ACHN (cell line): ENCODE results near the gene TRA2A.
"Not testable (repeated sequence)": the region's sequence is repeated elsewhere in the genome, so short reads cannot be mapped to it uniquely, and the experiment has no call there.

Experiments used
- DNase-seq: peaks from one replicate; pipeline ENCODE4 v3.0.0-alpha.2; 2015
- in situ Hi-C: cut with HindIII; loops from 2 replicates; pipeline ENCODE4 v1.10.0; 2017; ENCODE audit warnings: low sequenced_read_pairs, low pct_ligation_motif_present, low pct_unique_long_range_greater_than_20kb

The TRA2A gene

DNA sequence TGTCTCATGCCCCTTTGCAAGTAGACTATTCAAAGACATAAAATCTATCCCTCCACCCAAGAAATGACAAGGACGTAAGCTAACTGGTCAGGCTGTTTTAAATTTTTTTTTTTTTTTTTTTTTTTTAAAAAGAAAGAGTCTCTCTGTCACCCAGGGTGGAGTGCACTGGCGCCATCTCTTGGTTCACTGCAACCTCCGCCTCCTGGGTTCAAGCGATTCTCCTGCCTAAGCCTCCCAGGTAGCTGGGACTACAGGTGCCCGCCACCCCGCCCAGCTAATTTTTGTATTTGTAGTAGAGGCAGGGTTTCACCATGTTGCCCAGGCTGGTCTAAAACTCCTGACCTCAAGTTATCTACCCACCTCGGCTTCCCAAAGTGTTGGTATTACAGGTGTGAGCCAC is 11.2 kb downstream of the TRA2A start:
- in situ Hi-C loops: no loop called here
- DNase-seq: peak; percentile 27

DNA sequence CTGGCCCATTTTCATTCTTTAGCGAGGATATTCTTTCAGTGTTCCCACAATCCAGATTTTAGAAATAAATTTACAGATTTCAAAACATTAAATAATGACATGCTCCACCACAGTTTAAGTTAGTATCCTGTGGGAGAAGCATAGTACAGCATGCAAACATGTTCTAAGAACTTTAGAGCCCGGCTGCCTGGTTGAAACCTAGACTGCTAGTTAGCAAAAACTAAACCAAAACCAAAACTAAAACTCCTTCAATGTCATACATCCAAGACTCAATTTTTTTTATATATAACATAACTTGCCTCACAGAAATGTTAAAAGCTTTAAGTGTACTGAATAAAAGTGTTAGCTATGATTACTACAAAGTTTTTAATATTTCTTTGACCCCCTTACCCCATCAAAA is 17.0 kb downstream of the TRA2A start:
- no peak for DNase-seq
- in situ Hi-C loops: no loop called here

DNA sequence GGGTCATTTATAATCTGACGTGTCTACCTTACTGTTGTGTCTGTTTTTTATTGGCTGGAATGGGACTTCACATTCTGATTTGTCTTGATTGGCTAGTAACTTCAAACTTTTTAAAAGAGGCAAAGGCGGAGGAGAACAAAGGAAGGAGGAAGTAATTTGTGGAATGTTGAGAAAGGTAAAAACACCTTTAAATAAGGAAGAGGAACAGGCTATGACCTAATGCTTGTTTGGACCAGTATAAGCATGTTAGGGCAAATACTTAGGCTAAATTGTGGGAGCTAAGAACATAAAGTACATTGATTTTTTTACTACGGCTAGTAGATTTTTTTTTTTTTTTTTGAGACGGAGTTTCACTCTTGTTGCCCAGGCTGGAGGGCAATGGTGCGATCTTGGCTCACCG is 18.0 kb downstream of the TRA2A start:
- DNase-seq, in situ Hi-C loops: not testable (repeated sequence)

DNA sequence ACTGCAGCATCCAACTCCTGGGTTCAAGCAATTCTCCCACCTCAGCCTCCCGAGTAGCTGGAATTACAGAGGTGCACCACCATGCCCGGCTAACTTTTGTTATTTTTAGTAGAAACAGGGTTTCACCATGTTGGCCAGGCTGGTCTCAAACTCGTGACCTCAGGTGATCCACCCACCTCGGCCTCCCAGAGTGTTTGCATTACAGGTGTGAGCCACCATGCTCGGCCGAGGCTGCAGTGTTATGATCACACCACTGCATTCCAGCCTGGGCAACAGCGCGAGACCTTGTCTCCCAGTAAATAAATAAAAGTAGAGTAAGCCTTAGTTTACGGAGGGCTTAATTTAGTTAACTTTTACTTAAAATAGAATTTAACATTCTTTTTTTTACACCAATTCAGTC is 37.8 kb downstream of the TRA2A start:
- in situ Hi-C loops: no loop called here
- DNase-seq: no peak

DNA sequence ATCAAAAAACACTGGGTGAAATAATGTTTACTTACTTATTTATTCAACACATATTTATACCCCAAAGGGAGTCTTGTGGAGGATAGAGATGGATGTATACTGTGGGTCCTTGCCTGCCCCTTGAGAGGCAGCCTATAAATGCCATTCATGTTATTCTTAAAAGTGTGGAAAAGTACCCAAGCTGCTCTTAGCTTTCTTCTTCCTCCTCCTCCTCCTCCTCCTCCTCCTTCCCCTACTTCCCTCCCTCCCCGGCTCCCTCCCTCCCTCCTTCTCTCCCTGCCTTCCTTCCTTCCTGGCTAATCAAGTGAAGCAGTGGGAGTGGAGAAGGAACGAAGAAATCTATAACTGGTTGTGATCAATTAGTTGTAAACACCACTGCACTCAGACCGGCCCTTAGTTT is 40.3 kb downstream of the TRA2A start:
- no peak for DNase-seq
- in situ Hi-C loops: no loop called here

DNA sequence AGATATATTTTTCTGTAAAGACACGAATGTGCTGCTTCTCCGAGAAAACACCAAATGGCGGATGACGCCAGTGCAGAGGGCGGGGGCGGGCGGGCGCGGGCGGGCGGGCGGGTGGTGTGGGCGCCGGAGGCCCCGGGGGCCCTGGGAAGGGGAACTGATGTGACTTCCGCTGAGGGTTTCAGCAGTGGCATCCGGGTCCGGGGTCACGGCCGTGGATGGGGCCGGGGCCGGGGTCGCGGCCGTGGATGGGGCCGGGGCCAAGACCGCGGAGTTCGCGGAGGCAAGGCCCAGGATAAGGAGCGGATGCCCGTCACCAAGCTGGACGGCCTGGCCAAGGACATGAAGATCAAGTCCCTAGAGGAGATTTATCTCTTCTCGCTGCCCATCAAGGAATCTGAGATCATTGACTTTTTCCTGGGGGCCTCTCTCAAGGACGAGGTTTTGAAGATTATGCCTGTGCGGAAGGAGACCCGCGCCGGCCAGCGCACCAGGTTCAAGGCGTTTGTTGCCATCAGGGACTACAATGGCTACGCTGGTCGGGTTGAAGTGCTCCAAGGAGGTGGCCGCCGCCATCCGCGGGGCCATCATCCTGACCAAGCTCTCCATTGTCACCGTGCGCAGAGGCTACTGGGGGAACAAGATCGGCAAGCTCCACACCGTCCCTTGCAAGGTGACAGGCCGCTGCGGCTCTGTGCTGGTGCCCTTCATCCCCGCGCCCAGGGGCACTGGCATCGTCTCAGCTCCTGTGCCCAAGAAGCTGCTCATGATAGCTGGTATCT is 41.2 kb downstream of the TRA2A start:
- in situ Hi-C loops: no loop called here
- DNase-seq: no peak

DNA sequence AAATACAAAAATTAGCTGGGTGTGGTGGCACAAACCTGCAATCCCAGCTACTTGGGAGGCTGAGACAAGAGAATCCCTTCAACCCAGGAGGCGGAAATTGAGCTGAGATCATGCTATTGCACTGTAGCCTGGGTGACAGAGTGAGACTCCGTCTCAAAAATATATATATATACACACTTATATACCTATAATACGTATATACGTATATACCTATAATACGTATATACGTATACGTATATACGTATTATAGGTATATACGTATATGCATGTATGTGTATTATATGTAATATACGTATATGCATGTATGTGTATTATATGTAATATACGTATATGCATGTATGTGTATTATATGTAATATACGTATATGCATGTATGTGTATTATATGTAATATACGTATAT is 43.1 kb downstream of the TRA2A start:
- in situ Hi-C loops: not testable (repeated sequence)

DNA sequence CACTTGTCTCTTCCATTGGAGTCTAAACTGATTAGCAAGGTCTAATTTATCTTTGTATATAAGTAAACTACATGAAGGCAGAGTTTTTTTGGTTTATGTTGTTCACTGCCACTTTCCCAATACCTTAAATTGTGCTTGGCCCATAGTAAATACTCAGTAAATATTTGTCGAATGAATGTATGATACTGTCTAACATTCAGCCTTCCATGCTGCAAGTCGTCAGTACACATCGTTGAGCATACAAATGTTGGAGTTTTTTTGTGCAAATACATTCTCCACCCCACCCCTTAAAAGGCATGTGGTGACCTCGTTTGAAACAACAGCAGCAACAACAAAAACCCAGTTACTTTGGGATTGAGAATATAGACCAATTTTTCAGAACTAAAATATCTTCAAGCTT is 44.1 kb downstream of the TRA2A start:
- DNase-seq: no peak
- in situ Hi-C loops: no loop called here

More for the DNA sequence above, 43.1 kb downstream of the TRA2A start:
- not testable (repeated sequence) for DNase-seq

DNA sequence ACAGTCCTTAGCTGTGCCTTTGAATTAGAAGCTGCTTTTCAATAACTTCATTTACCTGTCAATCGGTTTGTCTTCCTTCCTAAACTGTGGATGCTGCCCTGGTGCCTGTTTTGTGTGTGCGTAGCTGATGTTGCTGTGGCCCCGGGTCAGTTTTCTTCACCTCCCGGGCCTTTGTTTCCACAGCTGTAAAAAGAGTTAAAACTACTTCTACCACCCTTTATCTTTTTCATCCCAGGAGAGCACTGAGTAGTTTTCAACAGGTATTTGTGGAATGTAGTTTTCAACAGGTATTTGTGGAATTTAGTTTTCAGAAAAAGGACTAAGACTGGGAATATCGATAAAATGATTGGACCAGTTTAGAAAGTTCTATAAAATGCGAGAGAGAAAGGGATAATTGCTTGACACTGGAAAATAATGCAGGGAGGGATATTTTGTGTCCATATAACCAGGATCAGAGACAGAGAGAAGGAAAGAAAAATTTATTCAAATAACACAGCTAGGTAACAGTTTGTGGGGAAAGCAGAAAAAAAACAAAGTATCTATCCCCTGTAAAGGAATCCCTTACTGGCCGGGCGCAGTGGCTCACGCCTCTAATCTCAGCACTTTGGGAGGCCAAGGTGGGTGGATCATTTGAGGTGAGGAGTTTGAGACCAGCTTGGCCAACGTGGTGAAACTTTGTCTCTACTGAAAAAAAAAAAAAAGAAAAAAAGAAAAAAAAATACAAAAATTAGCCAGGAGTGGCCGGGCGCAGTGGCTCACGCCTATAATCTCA is 45.6 kb downstream of the TRA2A start:
- in situ Hi-C loops: no loop called here
- DNase-seq: no peak

DNA sequence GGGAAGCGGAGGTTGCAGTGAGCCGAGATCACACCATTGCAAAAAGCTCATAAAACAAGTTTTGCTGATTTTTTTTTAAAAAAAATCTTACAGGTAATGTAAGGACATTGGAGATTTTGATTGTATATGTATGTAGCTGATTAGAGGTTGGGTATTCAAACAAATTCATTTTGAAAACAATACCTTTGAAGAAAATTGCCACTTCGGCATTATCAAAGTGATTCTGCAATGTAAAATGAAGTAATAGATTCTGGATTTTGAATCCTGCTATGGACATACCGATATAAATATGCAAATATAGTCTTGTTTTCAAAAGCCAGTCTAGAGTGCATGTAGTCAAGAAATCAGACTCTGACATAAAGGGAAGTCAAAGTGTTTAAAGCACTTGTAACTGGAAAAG is 49.1 kb downstream of the TRA2A start:
- no peak for DNase-seq
- in situ Hi-C loops: no loop called here

DNA sequence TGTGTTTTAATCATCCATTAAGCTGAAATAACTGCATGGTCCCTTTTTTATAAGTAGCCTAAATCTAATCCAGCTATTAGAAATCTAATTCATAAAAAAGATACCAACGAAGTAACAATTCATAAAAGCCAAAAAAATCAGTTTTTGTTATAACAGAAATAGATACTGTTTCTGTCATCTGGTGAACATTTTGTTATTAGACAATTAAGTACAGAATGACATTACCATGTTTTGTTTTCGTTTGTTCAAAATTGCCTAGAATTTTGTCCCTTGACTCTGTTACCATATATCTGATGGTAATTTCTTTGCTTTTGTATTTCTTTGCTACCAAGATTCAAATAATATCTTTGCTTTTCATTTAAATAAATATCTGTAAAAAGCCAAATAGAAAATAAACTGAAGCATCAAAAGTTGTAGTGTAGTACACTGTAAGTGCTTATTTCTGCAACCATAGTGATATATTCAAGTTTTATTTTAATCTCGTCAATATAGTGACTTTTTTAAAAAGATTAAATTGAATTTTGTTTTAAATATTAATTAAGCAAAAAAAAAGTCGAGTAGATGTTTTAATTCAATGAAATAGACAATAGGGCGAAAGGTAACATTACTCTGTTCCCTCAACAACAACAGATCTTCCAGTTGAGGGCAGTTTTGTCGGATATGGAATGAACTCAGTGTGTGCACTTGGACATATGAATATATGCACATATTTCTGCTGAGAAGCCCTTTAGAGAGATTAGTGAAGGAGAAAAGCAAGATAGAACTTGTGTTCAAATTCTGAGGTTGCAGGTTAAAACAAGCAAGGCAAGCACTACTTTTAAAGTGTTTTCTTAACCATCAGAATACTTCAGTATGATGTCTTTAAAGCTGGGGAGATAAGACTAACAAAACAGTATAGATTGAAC is 53.6 kb downstream of the TRA2A start:
- in situ Hi-C loops: no loop called here
- DNase-seq: no peak

DNA sequence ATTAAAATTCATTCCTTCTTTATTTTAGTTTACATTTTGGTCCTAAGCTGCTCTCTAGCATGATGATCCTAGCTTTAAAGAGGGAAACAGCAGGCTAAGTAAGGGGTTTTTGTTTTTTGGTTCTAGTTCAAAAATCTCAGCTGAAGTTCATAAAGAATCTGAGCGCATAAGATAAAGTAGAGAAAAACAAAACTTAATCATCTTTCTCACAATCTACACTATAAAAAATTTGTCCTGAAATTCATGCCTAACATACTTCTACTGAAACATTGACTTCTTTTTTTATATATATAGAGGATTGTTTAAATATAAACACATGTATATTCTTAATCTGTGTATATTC is 54.7 kb downstream of the TRA2A start:
- in situ Hi-C loops: no loop called here
- DNase-seq: no peak

DNA sequence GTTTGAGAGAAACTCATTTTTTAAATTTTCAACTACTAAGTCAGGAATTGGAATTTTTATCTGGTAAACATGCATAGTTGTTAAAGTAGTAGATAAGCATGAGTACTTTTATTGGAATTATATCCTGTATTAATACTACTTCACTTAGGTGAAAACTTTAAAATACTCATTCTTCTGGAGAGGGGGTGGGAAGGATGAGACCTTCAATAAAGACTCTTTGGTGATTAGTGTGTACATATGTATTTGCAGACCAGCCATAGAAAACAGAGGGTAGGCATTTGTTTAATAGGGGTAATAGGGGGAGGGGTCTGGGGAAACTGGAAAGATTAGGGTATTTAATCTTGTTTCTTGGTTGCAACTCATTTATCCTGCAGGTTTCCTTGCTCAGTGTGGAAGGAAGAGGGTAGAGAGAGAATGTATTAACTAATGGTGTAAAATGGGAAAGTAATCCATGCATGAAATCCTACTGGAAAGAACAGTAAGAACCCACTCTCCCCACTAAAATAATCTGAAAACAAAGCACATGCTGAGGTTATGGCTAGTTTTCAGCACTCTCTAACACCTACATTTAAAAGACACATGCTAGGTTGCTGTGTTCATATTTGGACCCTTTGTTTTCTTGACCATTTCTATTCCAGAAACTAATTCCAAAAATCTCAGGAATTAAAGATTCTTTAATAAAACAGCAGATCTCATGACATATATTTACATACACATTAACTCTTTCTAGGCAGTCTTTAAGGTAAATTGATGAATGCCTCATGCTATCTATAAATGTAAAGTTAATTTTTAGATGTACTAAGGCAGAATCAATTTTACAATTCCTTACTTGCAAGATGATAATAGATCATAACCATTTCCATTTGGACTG is 55.3 kb downstream of the TRA2A start:
- no peak for DNase-seq
- in situ Hi-C loops: no loop called here

DNA sequence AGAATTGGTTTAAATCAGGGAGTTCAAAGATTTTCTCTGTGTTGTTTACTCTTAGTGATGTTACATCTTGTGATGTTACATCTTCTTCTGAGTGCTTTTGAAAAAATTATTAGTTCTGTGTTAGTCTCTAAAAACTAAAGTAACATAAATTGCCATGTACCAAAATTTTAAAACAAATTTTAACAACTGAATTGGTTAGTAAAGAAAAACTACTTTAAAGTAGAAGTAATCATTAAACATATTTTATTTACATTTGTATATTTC is 56.3 kb downstream of the TRA2A start:
- in situ Hi-C loops: no loop called here
- DNase-seq: no peak

DNA sequence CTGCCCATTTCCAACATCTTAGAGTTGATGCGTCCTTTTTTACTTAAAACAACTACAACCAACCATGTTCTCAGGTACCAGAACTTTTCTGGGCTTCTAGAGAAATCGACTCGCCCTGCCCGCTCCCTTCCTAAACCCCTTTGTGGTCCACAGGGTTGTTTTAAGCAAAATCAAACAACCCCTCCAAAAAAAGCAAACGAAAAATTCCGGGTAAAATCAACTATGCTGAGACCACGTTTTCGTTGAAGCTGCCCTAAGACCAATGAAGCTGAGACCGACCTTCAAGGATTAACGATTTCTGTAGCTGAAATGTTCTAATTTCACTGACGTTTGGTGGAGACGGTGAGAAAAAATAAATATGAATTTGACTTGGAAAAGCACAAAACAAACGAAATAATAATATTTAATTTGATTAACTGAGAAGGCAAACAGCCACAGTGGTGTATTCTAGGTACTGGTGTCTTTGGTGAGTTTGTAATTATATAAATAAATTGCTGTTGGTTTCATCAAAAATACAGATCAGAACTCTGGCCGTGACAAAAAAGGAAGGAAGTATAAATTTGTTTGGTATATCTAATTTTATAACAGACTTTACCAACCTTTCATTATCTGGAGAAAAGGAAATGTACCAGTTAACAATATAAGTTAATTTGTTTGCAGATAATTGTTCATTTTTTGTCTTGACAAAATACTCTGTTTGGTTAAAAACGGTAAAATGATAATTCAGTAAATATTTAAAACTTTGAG is 56.8 kb downstream of the TRA2A start:
- in situ Hi-C loops: no loop called here
- DNase-seq: no peak

DNA sequence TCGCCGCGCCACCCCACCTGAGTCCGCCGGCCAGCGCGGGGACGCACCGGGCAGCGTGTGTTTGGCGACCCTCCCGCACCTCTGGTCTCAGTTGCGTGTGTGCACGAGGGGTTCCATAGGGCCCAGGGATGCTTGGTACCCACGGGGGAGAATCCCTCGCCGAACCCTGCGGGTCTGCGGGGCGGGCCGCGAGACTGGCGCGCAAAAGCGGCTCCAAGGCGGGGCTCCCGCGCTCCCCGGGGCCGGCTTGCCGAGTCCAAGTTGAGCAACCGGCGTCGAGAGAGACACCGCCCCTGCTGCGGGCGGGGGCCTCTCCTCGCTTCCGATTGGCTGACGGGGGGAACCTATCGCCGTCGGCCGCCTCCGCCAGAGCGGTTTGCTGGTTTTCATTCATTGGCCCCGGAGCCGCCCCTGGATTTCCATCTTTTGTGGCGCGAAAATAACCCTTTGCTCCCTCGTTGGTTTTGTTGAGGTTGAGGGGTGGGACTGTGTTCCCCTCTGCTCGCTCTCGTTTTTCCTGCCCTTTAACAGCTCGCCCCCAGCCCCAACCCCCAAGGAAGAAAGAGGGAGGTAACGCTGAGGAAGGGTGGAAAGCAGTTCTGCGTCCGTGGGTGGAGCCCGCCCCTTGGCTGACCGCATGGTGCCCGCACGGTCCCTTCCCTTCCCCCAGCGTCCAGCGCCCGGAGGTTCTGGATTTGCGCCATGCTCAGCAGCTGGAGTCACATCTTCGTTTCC is 57.5 kb downstream of the TRA2A start:
- in situ Hi-C loops: no loop called here

DNA sequence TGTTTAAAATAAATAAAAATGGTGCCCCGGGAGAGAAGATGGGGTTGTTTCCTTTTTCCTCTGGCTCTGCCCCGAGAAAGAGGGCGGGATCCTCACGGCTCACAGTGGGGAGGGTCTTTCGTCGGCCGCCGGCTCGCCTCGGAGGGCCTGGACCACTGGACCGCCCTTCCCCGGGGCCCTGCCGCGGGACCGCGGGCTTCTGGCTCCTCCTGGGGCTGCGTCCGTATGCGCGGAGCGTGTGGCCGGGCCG is 58.0 kb downstream of the TRA2A start:
- in situ Hi-C loops: no loop called here

More for the DNA sequence above, 57.5 kb downstream of the TRA2A start:
- DNase-seq: peak; percentile 96

More for the DNA sequence above, 58.0 kb downstream of the TRA2A start:
- peak; percentile 38 for DNase-seq
